HG03139 (cell line): ENCODE measurements around the gene TMEM135.
"Not testable (repeated sequence)": the region's sequence is repeated elsewhere in the genome, so short reads cannot be mapped to it uniquely, and the experiment has no call there.

Source experiments
- ATAC-seq: cut with Tn5 transposase; IDR thresholded peaks from one replicate; pipeline ENCODE4 v1.9.1; 2021; ENCODE audit not compliant: unreplicated experiment

TMEM135 gene

DNA sequence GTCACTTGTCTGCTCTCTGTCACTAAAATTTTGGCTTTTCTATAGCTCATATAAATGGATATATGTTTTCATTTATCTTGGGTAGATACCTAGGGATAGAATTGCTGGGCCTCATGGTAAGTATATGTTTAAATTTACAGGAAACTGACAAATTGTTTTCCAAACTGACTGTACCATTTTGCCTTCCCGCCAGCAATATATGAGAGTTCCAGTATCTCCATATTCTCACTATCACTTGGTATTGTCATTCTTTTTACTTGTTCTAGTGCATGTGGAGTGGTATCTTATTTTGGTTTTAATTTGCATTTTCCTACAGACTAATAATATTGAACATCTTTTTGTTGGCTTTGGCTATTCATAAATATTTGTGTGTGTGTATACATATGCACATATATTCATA lies 101.7 kb downstream of the TMEM135 start:
- no peak for ATAC-seq

DNA sequence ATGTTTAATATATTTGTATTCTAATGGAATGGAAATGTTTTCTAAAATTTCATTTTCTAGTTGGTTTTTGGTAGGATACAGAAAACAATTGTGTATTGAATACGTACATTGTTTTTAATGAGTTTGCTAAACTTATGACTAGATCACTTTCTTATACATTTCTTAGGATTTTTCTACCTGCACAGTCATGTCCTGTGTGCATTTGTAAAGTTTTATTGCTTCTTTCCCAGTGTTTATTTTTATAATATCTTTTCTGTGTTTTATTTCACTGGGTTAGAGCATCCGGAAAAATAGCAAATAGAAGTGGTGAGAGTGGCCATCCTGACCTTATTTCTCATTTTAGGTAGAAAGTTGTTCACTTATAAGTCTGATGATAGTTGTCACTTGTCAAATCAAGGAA lies 103.6 kb downstream of the TMEM135 start:
- ATAC-seq = no peak

GRCh38 chr11:87141980-87142514 lies 104.3 kb downstream of the TMEM135 start:
- no peak for ATAC-seq

DNA sequence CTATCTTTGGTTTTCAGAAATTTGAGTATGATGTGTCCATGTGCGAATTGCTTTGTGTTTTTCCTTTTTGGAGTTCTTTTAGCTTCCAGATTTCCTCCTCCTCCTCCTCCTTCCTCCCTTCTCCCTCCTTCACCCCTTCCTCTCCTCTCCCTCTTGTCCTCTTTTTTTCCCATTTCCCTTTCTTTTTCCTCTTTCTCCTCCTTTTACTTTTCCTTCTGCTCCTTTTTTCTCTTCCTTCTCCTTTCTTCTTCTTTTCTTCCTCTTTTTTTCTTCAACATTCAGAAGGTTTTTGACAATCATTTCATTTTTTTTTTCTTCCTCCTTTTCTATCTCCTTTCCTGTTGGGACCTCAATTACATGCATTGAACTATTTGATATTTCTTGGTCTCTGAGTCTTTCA lies 104.9 kb downstream of the TMEM135 start:
- ATAC-seq = no peak

GRCh38 chr11:87143641-87144040 lies 105.9 kb downstream of the TMEM135 start:
- ATAC-seq = no peak

DNA sequence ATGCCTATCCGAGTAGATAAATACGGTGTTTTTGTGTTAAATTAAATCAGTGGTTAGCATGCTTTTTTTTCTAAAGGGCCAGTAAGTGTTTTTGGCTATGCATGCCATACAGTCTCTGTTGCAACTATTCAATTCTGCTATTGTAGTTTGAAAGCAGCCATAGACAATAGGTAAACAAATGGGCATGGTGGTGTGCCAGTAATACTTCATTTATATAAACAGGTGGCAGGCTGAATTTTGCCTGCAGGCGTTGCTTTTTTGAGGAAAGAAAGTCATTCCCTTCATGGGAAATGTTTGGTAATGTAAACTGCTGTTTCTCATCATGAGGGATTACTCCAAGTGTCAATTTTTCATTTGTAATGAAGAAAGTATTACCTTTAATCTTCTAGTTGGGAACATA lies 106.5 kb downstream of the TMEM135 start:
- ATAC-seq = no peak

DNA sequence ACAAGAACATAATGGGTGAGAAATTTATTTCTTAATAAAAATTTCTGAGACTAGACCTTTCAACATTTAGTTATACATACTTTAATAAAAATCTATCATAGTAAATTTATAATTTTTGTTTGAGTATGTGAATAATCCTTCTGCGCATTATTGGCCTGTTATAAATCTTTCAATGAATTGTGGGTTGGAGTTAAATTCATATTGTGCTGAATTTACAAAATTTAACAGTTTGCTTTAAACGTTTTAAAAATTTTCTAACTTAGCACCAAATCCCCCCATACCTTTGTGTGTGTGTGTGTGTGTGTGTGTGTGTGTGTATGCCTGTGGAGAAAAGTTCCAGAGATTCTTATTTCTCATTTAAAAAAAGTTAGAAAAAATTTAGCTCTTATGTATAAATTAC lies 111.0 kb downstream of the TMEM135 start:
- ATAC-seq = no peak

- not testable (repeated sequence) for ATAC-seq
Observed at GRCh38 chr11:87149782-87150181, 112.0 kb downstream of the TMEM135 start.

GRCh38 chr11:87150936-87151335 lies 113.2 kb downstream of the TMEM135 start:
- ATAC-seq = no peak

- ATAC-seq = no peak
Observed at GRCh38 chr11:87154246-87154645, 116.5 kb downstream of the TMEM135 start.

- no peak for ATAC-seq
Observed at GRCh38 chr11:87156970-87157369, 119.2 kb downstream of the TMEM135 start.

- ATAC-seq = not testable (repeated sequence)
Observed at GRCh38 chr11:87169076-87169475, 131.3 kb downstream of the TMEM135 start.

DNA sequence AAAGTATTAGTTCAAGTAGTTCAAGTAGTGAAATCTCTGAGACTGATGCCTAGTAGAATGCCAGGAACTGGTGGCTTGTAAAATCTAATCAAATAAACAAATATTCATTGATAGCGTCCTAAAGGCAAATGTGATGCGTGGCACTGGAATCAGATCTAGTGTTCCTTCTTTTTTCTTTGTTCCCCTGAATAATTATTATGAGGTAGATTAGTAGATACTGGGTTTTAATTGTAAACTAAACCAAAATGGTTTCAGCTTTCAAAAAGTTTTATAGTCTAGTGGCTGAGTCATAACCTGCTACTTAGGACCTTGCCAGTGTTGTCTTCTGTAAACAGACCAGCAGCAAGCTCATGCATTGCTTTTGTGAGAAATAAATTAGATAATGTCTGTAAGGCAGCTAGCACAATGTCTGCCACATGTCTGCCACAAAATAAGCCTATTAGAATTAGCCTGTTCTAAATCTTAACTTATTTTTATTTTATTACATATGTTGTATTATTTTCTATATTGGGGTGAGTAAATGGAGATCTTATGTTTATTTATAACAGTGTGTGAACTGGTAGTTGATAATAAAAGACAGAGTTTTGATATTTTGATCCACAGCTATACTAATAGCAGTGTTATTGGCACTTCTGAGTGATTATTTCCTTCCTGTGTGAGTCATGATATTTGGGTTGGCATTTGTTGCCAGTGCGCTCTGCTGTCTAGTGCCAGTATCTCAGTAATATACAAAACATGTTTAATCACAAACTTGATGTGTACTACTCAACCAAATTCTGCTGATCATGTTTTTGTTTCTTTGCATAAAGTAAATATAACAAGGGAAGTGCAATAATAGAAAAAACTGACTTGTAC lies 135.7 kb downstream of the TMEM135 start:
- ATAC-seq = no peak

DNA sequence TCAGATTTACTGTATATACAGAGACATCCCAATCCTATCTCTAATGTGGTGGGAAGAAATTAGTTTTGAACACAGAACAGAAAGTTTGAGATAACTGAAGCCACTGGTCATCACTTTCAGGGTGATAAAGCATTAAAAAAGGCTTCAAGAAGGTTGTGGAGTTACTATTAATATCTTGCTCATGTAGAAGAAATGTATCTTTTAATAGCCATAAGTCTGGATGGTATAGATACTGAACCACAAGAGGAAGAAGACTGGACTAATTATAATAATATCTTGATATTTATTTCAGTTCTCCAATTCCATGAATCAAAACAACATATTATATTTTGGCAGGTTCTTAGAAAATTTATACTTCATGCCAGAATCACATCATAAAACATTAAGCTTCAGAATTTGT lies 137.1 kb downstream of the TMEM135 start:
- ATAC-seq = no peak

DNA sequence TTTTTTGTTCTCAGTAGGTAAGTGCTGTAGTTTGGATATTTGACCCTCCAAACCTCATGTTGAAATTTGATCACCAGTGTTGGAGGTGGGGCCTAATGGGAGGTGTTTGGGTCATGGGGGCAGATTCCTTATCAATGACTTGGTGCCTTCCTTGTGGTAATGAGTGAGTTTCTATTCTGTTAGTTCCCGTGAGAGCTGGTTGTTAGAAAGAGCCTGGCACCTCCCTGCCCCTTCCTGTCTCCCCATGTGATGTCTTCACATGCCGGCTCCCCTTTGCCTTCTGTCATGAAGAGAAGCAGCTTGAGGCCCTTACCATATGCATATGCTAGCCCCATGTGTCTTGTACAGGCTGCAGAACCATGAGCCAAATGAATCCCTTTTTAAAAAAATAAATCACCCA lies 138.3 kb downstream of the TMEM135 start:
- no peak for ATAC-seq

- no peak for ATAC-seq
Observed at GRCh38 chr11:87179621-87180020, 141.9 kb downstream of the TMEM135 start.

GRCh38 chr11:87180742-87181141 lies 143.0 kb downstream of the TMEM135 start:
- no peak for ATAC-seq

DNA sequence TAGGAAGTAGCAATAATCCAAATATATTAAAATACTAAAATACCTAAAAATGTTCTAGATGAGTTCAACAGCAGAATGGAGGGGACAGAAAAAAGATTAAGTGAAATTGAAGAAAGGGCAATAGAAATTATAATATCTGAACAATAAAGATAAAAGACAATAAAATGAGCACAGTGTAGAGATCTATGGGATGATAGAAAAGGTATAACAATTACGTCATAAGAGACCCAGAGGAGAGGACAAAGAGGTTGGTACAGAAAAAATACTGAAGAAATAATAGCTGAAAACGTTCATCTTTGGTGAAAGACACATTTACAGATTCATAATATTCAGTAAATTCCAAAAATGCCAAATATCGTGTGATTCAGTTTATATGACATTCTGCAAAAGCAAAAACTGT lies 143.4 kb downstream of the TMEM135 start:
- no peak for ATAC-seq

- ATAC-seq = no peak
Observed at GRCh38 chr11:87185228-87185627, 147.5 kb downstream of the TMEM135 start.

GRCh38 chr11:87187076-87187475 lies 149.3 kb downstream of the TMEM135 start:
- no peak for ATAC-seq

- no peak for ATAC-seq
Observed at GRCh38 chr11:87187930-87188329, 150.2 kb downstream of the TMEM135 start.

GRCh38 chr11:87188396-87188795 lies 150.7 kb downstream of the TMEM135 start:
- ATAC-seq = not testable (repeated sequence)

DNA sequence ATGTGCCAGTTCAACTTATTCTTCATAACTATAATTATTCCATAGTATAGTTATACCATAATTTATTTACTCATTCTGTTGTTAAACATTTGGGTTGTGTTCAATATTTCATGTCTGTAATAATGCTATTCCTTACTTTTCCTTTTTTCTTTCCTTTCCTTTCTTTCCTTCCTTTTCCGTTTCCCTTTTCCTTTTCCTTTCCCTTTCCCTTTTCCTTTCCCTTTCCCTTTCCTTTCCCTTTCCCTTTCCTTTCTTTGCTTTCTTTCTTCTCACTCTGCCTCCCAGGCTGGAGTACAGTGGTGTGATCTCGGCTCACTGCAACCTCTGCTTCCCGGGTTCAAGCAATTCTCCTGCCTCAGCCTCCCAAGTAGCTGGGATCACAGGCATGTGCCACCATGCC lies 151.2 kb downstream of the TMEM135 start:
- ATAC-seq = not testable (repeated sequence)
